K562 (cell line): ENCODE results near the gene FOSL1. TPM values are rescaled to one million over a fixed set of nuclear protein-coding genes. Genes with fewer than 3 reads are reported as not detected.

ENCODE experiments used
- ARNT ChIP-seq, 2 experiments: fragments of 450-650 bp; IDR thresholded peaks; 2 replicates each; pipeline ENCODE4 v1.6.1; 2016; ENCODE audit warnings: mild to moderate bottlenecking in 1 of 2
- CBFB ChIP-seq: sonication (generic); formaldehyde crosslinking; IDR thresholded peaks from 2 replicates; pipeline ENCODE4 v1.4.0; 2020; ENCODE audit warnings: mild to moderate bottlenecking, missing genetic modification reagents
- CBX5 ChIP-seq: IDR thresholded peaks from 2 replicates; pipeline ENCODE4 v1.6.1; 2014; ENCODE audit warnings: low read depth, borderline replicate concordance
- CREB3L1 ChIP-seq: fragments of 450-650 bp; IDR thresholded peaks from 2 replicates; pipeline ENCODE4 v1.6.1; 2014; ENCODE audit warnings: low read depth, mild to moderate bottlenecking, moderate library complexity, borderline replicate concordance
- E4F1 ChIP-seq: fragments of 250-450 bp; sonication (Bioruptor Pico); IDR thresholded peaks from 2 replicates; pipeline ENCODE4 v1.5.0; 2021; ENCODE audit warnings: mild to moderate bottlenecking, borderline replicate concordance
- FOXA3 ChIP-seq, 2 experiments: fragments of 450-650 bp in 1 of 2; sonication (generic) in 1 of 2; formaldehyde crosslinking; IDR thresholded peaks in 1 of 2; conservative IDR thresholded peaks in 1 of 2; 2 replicates each; pipeline versions ENCODE4 v1.4.0 to v1.8.0; 2020 to 2022; ENCODE audit warnings: mild to moderate bottlenecking in 2 of 2, missing genetic modification reagents in 1 of 2
- HMGN3 ChIP-seq: IDR thresholded peaks from 2 replicates; pipeline ENCODE4 v1.6.1; 2011; ENCODE audit warnings: borderline replicate concordance, low read depth, mild to moderate bottlenecking, mixed read lengths, low read length; ENCODE audit not compliant: insufficient read length; ENCODE audit errors: extremely low read depth
- MLX ChIP-seq, 2 experiments: fragments of 450-650 bp in 1 of 2; sonication (generic) in 1 of 2; formaldehyde crosslinking; conservative IDR thresholded peaks; 2 replicates each; pipeline versions ENCODE4 v1.4.0 to v1.8.1; 2020 to 2022; ENCODE audit warnings: mild to moderate bottlenecking in 1 of 2, missing genetic modification reagents in 1 of 2
- MTA1 ChIP-seq: fragments of 450-650 bp; IDR thresholded peaks from 2 replicates; pipeline ENCODE4 v1.6.1; 2017; ENCODE audit warnings: borderline replicate concordance
- NCOA2 ChIP-seq, 2 experiments: fragments of 450-650 bp; IDR thresholded peaks; 2 replicates each; pipeline ENCODE4 v1.6.1; 2018; ENCODE audit warnings: mild to moderate bottlenecking in 2 of 2, moderate library complexity in 1 of 2; ENCODE audit not compliant: partially characterized antibody in 2 of 2
- NR2F6 ChIP-seq: fragments of 450-650 bp; formaldehyde crosslinking; IDR thresholded peaks from 2 replicates; pipeline ENCODE4 v1.4.0; 2020; ENCODE audit warnings: mild to moderate bottlenecking
- POLR2G ChIP-seq: fragments of 200-400 bp; formaldehyde crosslinking; IDR thresholded peaks from 2 replicates; pipeline ENCODE4 v1.6.1; 2017; ENCODE audit warnings: low read depth, mild to moderate bottlenecking, antibody characterized with exemption, low read length, moderate library complexity
- POLR3A ChIP-seq: IDR thresholded peaks from 2 replicates; pipeline ENCODE4 v1.6.1; 2011; ENCODE audit warnings: borderline replicate concordance, mild to moderate bottlenecking, moderate library complexity; ENCODE audit not compliant: insufficient read length, insufficient read depth; ENCODE audit errors: extremely low read depth
- XRCC4 ChIP-seq: IDR thresholded peaks from one replicate; pipeline ENCODE4 v1.6.1; 2011; ENCODE audit not compliant: insufficient read depth, insufficient read length; ENCODE audit errors: extremely low read depth
- ZKSCAN3 ChIP-seq: fragments of 250-450 bp; sonication (Bioruptor Pico); IDR thresholded peaks from 2 replicates; pipeline ENCODE4 v1.4.0; 2020
- ZNF586 ChIP-seq: fragments of 450-650 bp; formaldehyde crosslinking; conservative IDR thresholded peaks from 2 replicates; pipeline ENCODE4 v1.4.0; 2020; ENCODE audit warnings: mild to moderate bottlenecking, moderate library complexity
- ZNF717 ChIP-seq: fragments of 250-450 bp; sonication (Bioruptor Pico); IDR thresholded peaks from 2 replicates; pipeline ENCODE4 v1.5.0; 2021
- polyA plus RNA-seq, 8 experiments: library from polyadenylated mRNA; depleted of rRNA in 4 of 8; stranded (reverse) in 5 of 8; unstranded in 3 of 8; fragments of >200 nt; fragmentation: Nextera tagmentation in 2 of 8; fragmentation: Illumina TruSeq in 1 of 8; extraction: Ambion mirVana in 2 of 8; extraction: Trizol in 1 of 8; gene quantifications; 2 replicates each; pipeline versions ENCODE4 v1.2.1 to v1.2.3, GENCODE V29; 2011 to 2014; ENCODE audit warnings: inconsistent platforms in 1 of 8, missing spikeins in 1 of 8
- total RNA-seq, 7 experiments: library from RNA; depleted of rRNA in 6 of 7; stranded (reverse); fragments of >200 nt in 6 of 7; fragmentation: Illumina TruSeq in 2 of 7; extraction: Trizol in 2 of 7; gene quantifications; 2 replicates each; pipeline versions ENCODE4 v1.2.1 to v1.2.3, GENCODE V29; 2011 to 2021; ENCODE audit warnings: low replicate concordance in 1 of 7
- TF ChIP-seq, protein P1 (sequence below), 2 experiments: fragments of 200-800 bp in 1 of 2; sonication (Bioruptor generic) in 1 of 2; sonication (generic) in 1 of 2; formaldehyde crosslinking in 1 of 2; IDR thresholded peaks in 1 of 2; conservative IDR thresholded peaks in 1 of 2; 2 replicates each; pipeline versions ENCODE4 v1.5.0 to v1.6.1; 2016 to 2020; ENCODE audit warnings: missing compliant biosample characterization in 1 of 2, missing genetic modification characterization in 1 of 2, missing genetic modification reagents in 1 of 2
- TF ChIP-seq, protein P2 (sequence below): sonication (generic); formaldehyde crosslinking; IDR thresholded peaks from 2 replicates; pipeline ENCODE4 v1.8.0; 2022; ENCODE audit warnings: mild to moderate bottlenecking, low read depth, missing genetic modification reagents

Gene FOSL1
- total and polyA plus RNA-seq, 9 of the 15 experiments (the other 6 are each of a cell fraction or from before 2014, with no cell fraction given) = 3.5 to 39.6 (median 10.0) TPM

GRCh38 chr11:65899356-65900124 lies 648 bp downstream of the FOSL1 start (continued):
- TF ChIP-seq, protein P1, sequence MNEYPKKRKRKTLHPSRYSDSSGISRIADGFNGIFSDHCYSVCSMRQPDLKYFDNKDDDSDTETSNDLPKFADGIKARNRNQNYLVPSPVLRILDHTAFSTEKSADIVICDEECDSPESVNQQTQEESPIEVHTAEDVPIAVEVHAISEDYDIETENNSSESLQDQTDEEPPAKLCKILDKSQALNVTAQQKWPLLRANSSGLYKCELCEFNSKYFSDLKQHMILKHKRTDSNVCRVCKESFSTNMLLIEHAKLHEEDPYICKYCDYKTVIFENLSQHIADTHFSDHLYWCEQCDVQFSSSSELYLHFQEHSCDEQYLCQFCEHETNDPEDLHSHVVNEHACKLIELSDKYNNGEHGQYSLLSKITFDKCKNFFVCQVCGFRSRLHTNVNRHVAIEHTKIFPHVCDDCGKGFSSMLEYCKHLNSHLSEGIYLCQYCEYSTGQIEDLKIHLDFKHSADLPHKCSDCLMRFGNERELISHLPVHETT (CRISPR knock-in tag; conservative IDR thresholded peaks at IDR 0.05 in 1 of 2, IDR thresholded peaks at IDR 0.05 in 1 of 2) = peak in 1 of 2 experiments; percentile 90; a peak in 2 of 4 replicates
- no peak for TF ChIP-seq E4F1 (CRISPR knock-in tag)
- TF ChIP-seq ARNT (IDR thresholded peaks at IDR 0.05) = no peak
- no peak for TF ChIP-seq MTA1
- no peak for TF ChIP-seq NR2F6 (CRISPR knock-in tag)
- no peak for TF ChIP-seq MLX (CRISPR knock-in tag; conservative IDR thresholded peaks at IDR 0.05)
- no peak for TF ChIP-seq ZNF586 (CRISPR knock-in tag)
- peak in 1 of 2 experiments; percentile 62; a peak in 1 of 4 replicates for TF ChIP-seq FOXA3 (CRISPR knock-in tag; conservative IDR thresholded peaks at IDR 0.05 in 1 of 2, IDR thresholded peaks at IDR 0.05 in 1 of 2)
- TF ChIP-seq ZNF717 = no peak
- TF ChIP-seq POLR2G = peak; percentile 92
- no peak for TF ChIP-seq CBX5
- TF ChIP-seq CBFB = no peak
- TF ChIP-seq, protein P2, sequence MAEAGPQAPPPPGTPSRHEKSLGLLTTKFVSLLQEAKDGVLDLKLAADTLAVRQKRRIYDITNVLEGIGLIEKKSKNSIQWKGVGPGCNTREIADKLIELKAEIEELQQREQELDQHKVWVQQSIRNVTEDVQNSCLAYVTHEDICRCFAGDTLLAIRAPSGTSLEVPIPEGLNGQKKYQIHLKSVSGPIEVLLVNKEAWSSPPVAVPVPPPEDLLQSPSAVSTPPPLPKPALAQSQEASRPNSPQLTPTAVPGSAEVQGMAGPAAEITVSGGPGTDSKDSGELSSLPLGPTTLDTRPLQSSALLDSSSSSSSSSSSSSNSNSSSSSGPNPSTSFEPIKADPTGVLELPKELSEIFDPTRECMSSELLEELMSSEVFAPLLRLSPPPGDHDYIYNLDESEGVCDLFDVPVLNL (CRISPR knock-in tag) = no peak
- TF ChIP-seq XRCC4 = no peak
- no peak for TF ChIP-seq ZKSCAN3 (CRISPR knock-in tag)
- no peak for TF ChIP-seq NCOA2 (IDR thresholded peaks at IDR 0.05; ENCODE audit: partially characterized antibody in 2 of 2)
- TF ChIP-seq HMGN3 = peak; percentile 95
- peak; percentile 63; the same call in 1 of the 2 replicates for TF ChIP-seq CREB3L1
- TF ChIP-seq POLR3A = no peak
